Nephron progenitor cell (in vitro differentiated cells): ENCODE results near the gene TXNDC17.

ENCODE experiments used
- DNase-seq: peaks from one replicate; pipeline ENCODE4 v3.0.0; 2021
- H3K27ac Mint-ChIP-seq: 2 replicates; pipeline ENCODE4 v1.8.0; 2021; ENCODE audit warnings: mild to moderate bottlenecking, moderate library complexity, mixed read lengths
- H3K27me3 Mint-ChIP-seq: 2 replicates; pipeline ENCODE4 v1.8.0; 2021; ENCODE audit warnings: mild to moderate bottlenecking, low read depth, mixed read lengths; ENCODE audit not compliant: poor library complexity
- H3K36me3 Mint-ChIP-seq: 2 replicates; pipeline ENCODE4 v1.8.0; 2021; ENCODE audit warnings: low read depth, mixed read lengths
- H3K4me1 Mint-ChIP-seq: 2 replicates; pipeline ENCODE4 v1.8.0; 2021; ENCODE audit warnings: mixed read lengths
- H3K4me3 Mint-ChIP-seq: 2 replicates; pipeline ENCODE4 v1.8.0; 2021; ENCODE audit warnings: mild to moderate bottlenecking, moderate library complexity, mixed read lengths
- H3K9me3 Mint-ChIP-seq: 2 replicates; pipeline ENCODE4 v1.8.0; 2021; ENCODE audit warnings: mild to moderate bottlenecking, moderate library complexity, mixed read lengths
- TF ChIP-seq, protein P1 (sequence below): fragments of 200-600 bp; sonication (generic); IDR thresholded peaks from 2 replicates; pipeline ENCODE4 v1.5.0; 2021; ENCODE audit warnings: antibody characterized with exemption

TXNDC17 gene

GRCh38 chr17:6668219-6668618 lies 27.4 kb downstream of the TXNDC17 start:
- Mint-ChIP-seq H3K36me3 (no peaks in the 10 kb centered on the region), H3K9me3 (no peaks in the 10 kb centered on the region), H3K4me1 (peaks cover 16% of the 10 kb centered on the region), H3K27ac (no peak overlapping the region), H3K27me3 (peaks cover 31% of the 10 kb centered on the region), H3K4me3 (no peak overlapping the region)
- DNase-seq: no peak
- TF ChIP-seq, protein P1, sequence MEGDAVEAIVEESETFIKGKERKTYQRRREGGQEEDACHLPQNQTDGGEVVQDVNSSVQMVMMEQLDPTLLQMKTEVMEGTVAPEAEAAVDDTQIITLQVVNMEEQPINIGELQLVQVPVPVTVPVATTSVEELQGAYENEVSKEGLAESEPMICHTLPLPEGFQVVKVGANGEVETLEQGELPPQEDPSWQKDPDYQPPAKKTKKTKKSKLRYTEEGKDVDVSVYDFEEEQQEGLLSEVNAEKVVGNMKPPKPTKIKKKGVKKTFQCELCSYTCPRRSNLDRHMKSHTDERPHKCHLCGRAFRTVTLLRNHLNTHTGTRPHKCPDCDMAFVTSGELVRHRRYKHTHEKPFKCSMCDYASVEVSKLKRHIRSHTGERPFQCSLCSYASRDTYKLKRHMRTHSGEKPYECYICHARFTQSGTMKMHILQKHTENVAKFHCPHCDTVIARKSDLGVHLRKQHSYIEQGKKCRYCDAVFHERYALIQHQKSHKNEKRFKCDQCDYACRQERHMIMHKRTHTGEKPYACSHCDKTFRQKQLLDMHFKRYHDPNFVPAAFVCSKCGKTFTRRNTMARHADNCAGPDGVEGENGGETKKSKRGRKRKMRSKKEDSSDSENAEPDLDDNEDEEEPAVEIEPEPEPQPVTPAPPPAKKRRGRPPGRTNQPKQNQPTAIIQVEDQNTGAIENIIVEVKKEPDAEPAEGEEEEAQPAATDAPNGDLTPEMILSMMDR: no peak

GRCh38 chr17:6668727-6669425 lies 28.0 kb downstream of the TXNDC17 start:
- TF ChIP-seq, protein P1: no peak
- H3K4me1 Mint-ChIP-seq: peaks cover 16% of the 10 kb centered on the region
- H3K27ac Mint-ChIP-seq: no peak overlapping the region
- no peak overlapping the region for H3K4me3 Mint-ChIP-seq
- no peaks in the 10 kb centered on the region for H3K36me3 Mint-ChIP-seq
- H3K27me3 Mint-ChIP-seq: peaks cover 31% of the 10 kb centered on the region
- DNase-seq: no peak
- no peaks in the 10 kb centered on the region for H3K9me3 Mint-ChIP-seq

GRCh38 chr17:6669479-6670212 lies 28.8 kb downstream of the TXNDC17 start:
- no peak overlapping the region for H3K27ac Mint-ChIP-seq
- peaks cover 31% of the 10 kb centered on the region for H3K27me3 Mint-ChIP-seq
- H3K4me1 Mint-ChIP-seq: peaks cover 16% of the 10 kb centered on the region
- no peak overlapping the region for H3K4me3 Mint-ChIP-seq
- TF ChIP-seq, protein P1: no peak
- H3K9me3 Mint-ChIP-seq: no peaks in the 10 kb centered on the region
- no peak for DNase-seq
- no peaks in the 10 kb centered on the region for H3K36me3 Mint-ChIP-seq

GRCh38 chr17:6670571-6670970 lies 29.7 kb downstream of the TXNDC17 start:
- no peak overlapping the region for H3K27ac Mint-ChIP-seq

GRCh38 chr17:6670999-6671398 lies 30.1 kb downstream of the TXNDC17 start:
- Mint-ChIP-seq H3K4me3 (no peak overlapping the region), H3K9me3 (no peaks in the 10 kb centered on the region), H3K27me3 (peaks cover 25% of the 10 kb centered on the region), H3K36me3 (no peaks in the 10 kb centered on the region), H3K27ac (no peak overlapping the region), H3K4me1 (peaks cover 11% of the 10 kb centered on the region)
- TF ChIP-seq, protein P1: no peak
- DNase-seq: no peak

More at GRCh38 chr17:6670571-6670970, 29.7 kb downstream of the TXNDC17 start:
- Mint-ChIP-seq H3K27me3 (peaks cover 29% of the 10 kb centered on the region), H3K9me3 (no peaks in the 10 kb centered on the region), H3K4me3 (no peak overlapping the region), H3K4me1 (peaks cover 11% of the 10 kb centered on the region), H3K36me3 (no peaks in the 10 kb centered on the region)
- no peak for DNase-seq
- TF ChIP-seq, protein P1: no peak
